Peyer's patch (tissue), 4 donors: ENCODE results near the gene PBX1. TPM values are rescaled to one million over a fixed set of nuclear protein-coding genes. Genes with fewer than 3 reads are reported as not detected.

Source experiments
- DNase-seq, 3 donors: peaks; one replicate each; pipeline ENCODE4 v3.0.0-alpha.2; 2017 to 2019
- H3K27ac ChIP-seq, 4 donors: fragments of 200-600 bp; sonication (generic); one replicate each; pipeline ENCODE4 v1.5.1; 2016 to 2019
- H3K27me3 ChIP-seq, 2 donors: fragments of 200-600 bp; sonication (generic); one replicate each; pipeline ENCODE4 v1.5.1; 2019
- H3K36me3 ChIP-seq, 3 donors: fragments of 200-600 bp; sonication (generic); one replicate each; pipeline ENCODE4 v1.5.1; 2016 to 2019
- H3K4me1 ChIP-seq, 4 donors: fragments of 200-600 bp; sonication (generic); one replicate each; pipeline ENCODE4 v1.5.1; 2016 to 2019
- H3K4me3 ChIP-seq, 4 donors: fragments of 200-600 bp; sonication (generic); 1 replicate in 3 of 4; 2 replicates in 1 of 4; pipeline ENCODE4 v1.5.1; 2016 to 2019; ENCODE audit warnings: mild to moderate bottlenecking in 1 of 4
- H3K9me3 ChIP-seq, 4 donors: fragments of 200-600 bp; sonication (generic); one replicate each; pipeline ENCODE4 v1.5.1; 2016 to 2019; ENCODE audit warnings: mild to moderate bottlenecking in 1 of 4
- POLR2A ChIP-seq, 2 donors: fragments of 450-650 bp; IDR thresholded peaks; one replicate each; pipeline ENCODE4 v1.5.1; 2017; ENCODE audit warnings: antibody characterized with exemption in 2 of 2, mild to moderate bottlenecking in 2 of 2, moderate library complexity in 2 of 2
- total RNA-seq, 4 donors: library from RNA; depleted of rRNA; stranded (reverse); fragments of >200 nt; gene quantifications; one replicate each; pipeline ENCODE4 v1.1.0, GENCODE V29; 2016
- TF ChIP-seq, protein P1 (sequence below), 6 experiments: fragments of 450-650 bp in 4 of 6; fragments of 200-600 bp in 2 of 6; sonication (generic) in 1 of 6; IDR thresholded peaks; one replicate each; pipeline ENCODE4 v1.5.1; 2017 to 2019; ENCODE audit warnings: antibody characterized with exemption in 6 of 6, mild to moderate bottlenecking in 3 of 6, moderate library complexity in 1 of 6

PBX1 gene
- total RNA-seq, 4 donors from 2014 or later, result 20.6 to 57.5 (median 40.4) TPM

- TF ChIP-seq, protein P1, sequence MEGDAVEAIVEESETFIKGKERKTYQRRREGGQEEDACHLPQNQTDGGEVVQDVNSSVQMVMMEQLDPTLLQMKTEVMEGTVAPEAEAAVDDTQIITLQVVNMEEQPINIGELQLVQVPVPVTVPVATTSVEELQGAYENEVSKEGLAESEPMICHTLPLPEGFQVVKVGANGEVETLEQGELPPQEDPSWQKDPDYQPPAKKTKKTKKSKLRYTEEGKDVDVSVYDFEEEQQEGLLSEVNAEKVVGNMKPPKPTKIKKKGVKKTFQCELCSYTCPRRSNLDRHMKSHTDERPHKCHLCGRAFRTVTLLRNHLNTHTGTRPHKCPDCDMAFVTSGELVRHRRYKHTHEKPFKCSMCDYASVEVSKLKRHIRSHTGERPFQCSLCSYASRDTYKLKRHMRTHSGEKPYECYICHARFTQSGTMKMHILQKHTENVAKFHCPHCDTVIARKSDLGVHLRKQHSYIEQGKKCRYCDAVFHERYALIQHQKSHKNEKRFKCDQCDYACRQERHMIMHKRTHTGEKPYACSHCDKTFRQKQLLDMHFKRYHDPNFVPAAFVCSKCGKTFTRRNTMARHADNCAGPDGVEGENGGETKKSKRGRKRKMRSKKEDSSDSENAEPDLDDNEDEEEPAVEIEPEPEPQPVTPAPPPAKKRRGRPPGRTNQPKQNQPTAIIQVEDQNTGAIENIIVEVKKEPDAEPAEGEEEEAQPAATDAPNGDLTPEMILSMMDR (IDR thresholded peaks at IDR 0.05), result no peak
- no peak for TF ChIP-seq POLR2A (IDR thresholded peaks at IDR 0.05)
- Histone ChIP-seq H3K4me1 (peaks cover 0 to 24% (median 0%) of the 10 kb centered on the region in 4 donors), H3K4me3 (no peak overlapping the region), H3K9me3 (no peaks in the 10 kb centered on the region), H3K27me3 (no peaks in the 10 kb centered on the region), H3K27ac (no peak overlapping the region), H3K36me3 (no peaks in the 10 kb centered on the region)
- DNase-seq, result no peak
Observed at GRCh38 chr1:164605254-164606091, 46.5 kb downstream of the PBX1 start.

GRCh38 chr1:164607351-164607750 lies 48.4 kb downstream of the PBX1 start:
- peaks cover 0 to 20% (median 0%) of the 10 kb centered on the region in 4 donors for H3K4me1 ChIP-seq
- no peak overlapping the region for H3K27ac ChIP-seq
- H3K27me3 ChIP-seq, result no peaks in the 10 kb centered on the region
- H3K9me3 ChIP-seq, result no peaks in the 10 kb centered on the region
- TF ChIP-seq, protein P1 (IDR thresholded peaks at IDR 0.05), result no peak
- TF ChIP-seq POLR2A (IDR thresholded peaks at IDR 0.05), result no peak
- no peak for DNase-seq
- no peak overlapping the region for H3K4me3 ChIP-seq
- no peaks in the 10 kb centered on the region for H3K36me3 ChIP-seq

- Histone ChIP-seq H3K27me3 (no peaks in the 10 kb centered on the region), H3K9me3 (no peaks in the 10 kb centered on the region), H3K4me3 (no peak overlapping the region), H3K4me1 (peaks cover 0 to 21% (median 0%) of the 10 kb centered on the region in 4 donors), H3K36me3 (no peaks in the 10 kb centered on the region), H3K27ac (no peak overlapping the region)
- TF ChIP-seq, protein P1 (IDR thresholded peaks at IDR 0.05), result no peak
- no peak for TF ChIP-seq POLR2A (IDR thresholded peaks at IDR 0.05)
- DNase-seq, result no peak
Observed at GRCh38 chr1:164608651-164609057, 49.7 kb downstream of the PBX1 start.

GRCh38 chr1:164609089-164609488 lies 50.1 kb downstream of the PBX1 start:
- H3K4me1 ChIP-seq, result peaks cover 0 to 26% (median 0%) of the 10 kb centered on the region in 4 donors
- no peak overlapping the region for H3K27ac ChIP-seq
- no peaks in the 10 kb centered on the region for H3K9me3 ChIP-seq
- no peaks in the 10 kb centered on the region for H3K36me3 ChIP-seq
- H3K4me3 ChIP-seq, result no peak overlapping the region
- TF ChIP-seq POLR2A (IDR thresholded peaks at IDR 0.05), result no peak
- TF ChIP-seq, protein P1 (IDR thresholded peaks at IDR 0.05), result no peak
- no peak for DNase-seq
- no peaks in the 10 kb centered on the region for H3K27me3 ChIP-seq

- no peaks in the 10 kb centered on the region for H3K36me3 ChIP-seq
- TF ChIP-seq POLR2A (IDR thresholded peaks at IDR 0.05), result no peak
- TF ChIP-seq, protein P1 (IDR thresholded peaks at IDR 0.05), result no peak
- H3K9me3 ChIP-seq, result no peaks in the 10 kb centered on the region
- no peak for DNase-seq
- no peaks in the 10 kb centered on the region for H3K27me3 ChIP-seq
- H3K4me1 ChIP-seq, result peaks cover 0 to 28% (median 0%) of the 10 kb centered on the region in 4 donors
- H3K27ac ChIP-seq, result no peak overlapping the region
- H3K4me3 ChIP-seq, result no peak overlapping the region
Observed at GRCh38 chr1:164610538-164611222, 51.7 kb downstream of the PBX1 start.
